Uterus (tissue), 4 donors: ENCODE data around the gene SMIM8. TPM values are rescaled to one million over a fixed set of nuclear protein-coding genes. Genes with fewer than 3 reads are reported as not detected.

ENCODE experiments used
- DNase-seq, 2 donors: peaks; one replicate each; pipeline ENCODE4 v3.0.0-alpha.2; 2019 to 2020
- H3K27ac ChIP-seq, 2 donors: fragments of 200-600 bp; sonication (generic); 1 replicate in 1 of 2; 2 replicates in 1 of 2; pipeline ENCODE4 v1.5.1; 2016 to 2018
- H3K27me3 ChIP-seq, 2 donors: fragments of 200-600 bp; sonication (generic); one replicate each; pipeline ENCODE4 v1.5.1; 2018 to 2019; ENCODE audit warnings: control low read depth in 1 of 2
- H3K36me3 ChIP-seq, 2 donors: fragments of 200-600 bp; sonication (generic); one replicate each; pipeline ENCODE4 v1.5.1; 2019; ENCODE audit warnings: control low read depth in 1 of 2
- H3K4me1 ChIP-seq, 2 donors: fragments of 200-600 bp; sonication (generic); one replicate each; pipeline ENCODE4 v1.5.1; 2018 to 2019; ENCODE audit warnings: control low read depth in 1 of 2
- H3K4me3 ChIP-seq, 2 donors: fragments of 200-600 bp; sonication (generic); 1 replicate in 1 of 2; 2 replicates in 1 of 2; pipeline ENCODE4 v1.5.1; 2018 to 2019; ENCODE audit warnings: mild to moderate bottlenecking in 1 of 2
- H3K9me3 ChIP-seq, 2 donors: fragments of 200-600 bp; sonication (generic); one replicate each; pipeline ENCODE4 v1.5.1; 2019; ENCODE audit warnings: control low read depth in 1 of 2
- POLR2A ChIP-seq, 2 donors: fragments of 450-650 bp; IDR thresholded peaks; one replicate each; pipeline ENCODE4 v1.6.1; 2016; ENCODE audit warnings: antibody characterized with exemption in 2 of 2, mild to moderate bottlenecking in 1 of 2, moderate library complexity in 1 of 2
- intact Hi-C: fragments of 100-400 bp; cut with DNase I; formaldehyde crosslinking; loops from one replicate; pipeline ENCODE4 v1.15.1; 2023; ENCODE audit warnings: low total_unique reads
- total RNA-seq, 4 donors: library from RNA; depleted of rRNA in 3 of 4; stranded (reverse); fragments of >200 nt in 3 of 4; gene quantifications; one replicate each; pipeline versions ENCODE4 v1.1.0 to v1.2.4, GENCODE V29; 2014 to 2023
- TF ChIP-seq, protein P1 (sequence below), 4 experiments: fragments of 200-600 bp in 2 of 4; fragments of 450-650 bp in 2 of 4; sonication (generic) in 2 of 4; IDR thresholded peaks; one replicate each; pipeline ENCODE4 v1.5.1; 2016 to 2019; ENCODE audit warnings: antibody characterized with exemption in 4 of 4, mild to moderate bottlenecking in 2 of 4, moderate library complexity in 1 of 4
- donor health status: DM: yes; HTN: yes; CAD: no.

The SMIM8 gene
- total RNA-seq, 4 donors from 2014 or later = 3.6 to 37.3 (median 15.8) TPM

GRCh38 chr6:87333591-87334181 is 11.3 kb downstream of the SMIM8 start:
- no peak overlapping the region for H3K4me3 ChIP-seq
- H3K4me1 ChIP-seq = no peaks in the 10 kb centered on the region
- H3K27me3 ChIP-seq = no peaks in the 10 kb centered on the region
- no peaks in the 10 kb centered on the region for H3K9me3 ChIP-seq
- H3K36me3 ChIP-seq = no peaks in the 10 kb centered on the region
- DNase-seq = no peak
- H3K27ac ChIP-seq = no peak overlapping the region
- TF ChIP-seq, protein P1, sequence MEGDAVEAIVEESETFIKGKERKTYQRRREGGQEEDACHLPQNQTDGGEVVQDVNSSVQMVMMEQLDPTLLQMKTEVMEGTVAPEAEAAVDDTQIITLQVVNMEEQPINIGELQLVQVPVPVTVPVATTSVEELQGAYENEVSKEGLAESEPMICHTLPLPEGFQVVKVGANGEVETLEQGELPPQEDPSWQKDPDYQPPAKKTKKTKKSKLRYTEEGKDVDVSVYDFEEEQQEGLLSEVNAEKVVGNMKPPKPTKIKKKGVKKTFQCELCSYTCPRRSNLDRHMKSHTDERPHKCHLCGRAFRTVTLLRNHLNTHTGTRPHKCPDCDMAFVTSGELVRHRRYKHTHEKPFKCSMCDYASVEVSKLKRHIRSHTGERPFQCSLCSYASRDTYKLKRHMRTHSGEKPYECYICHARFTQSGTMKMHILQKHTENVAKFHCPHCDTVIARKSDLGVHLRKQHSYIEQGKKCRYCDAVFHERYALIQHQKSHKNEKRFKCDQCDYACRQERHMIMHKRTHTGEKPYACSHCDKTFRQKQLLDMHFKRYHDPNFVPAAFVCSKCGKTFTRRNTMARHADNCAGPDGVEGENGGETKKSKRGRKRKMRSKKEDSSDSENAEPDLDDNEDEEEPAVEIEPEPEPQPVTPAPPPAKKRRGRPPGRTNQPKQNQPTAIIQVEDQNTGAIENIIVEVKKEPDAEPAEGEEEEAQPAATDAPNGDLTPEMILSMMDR (IDR thresholded peaks at IDR 0.05) = no peak
- intact Hi-C loops = no loop called here

- no peaks in the 10 kb centered on the region for H3K4me1 ChIP-seq
- no peaks in the 10 kb centered on the region for H3K9me3 ChIP-seq
- intact Hi-C loops = no loop called here
- no peak overlapping the region for H3K4me3 ChIP-seq
- no peak overlapping the region for H3K27ac ChIP-seq
- DNase-seq = no peak
- TF ChIP-seq, protein P1 (IDR thresholded peaks at IDR 0.05) = no peak
- TF ChIP-seq POLR2A (IDR thresholded peaks at IDR 0.05) = no peak
- no peaks in the 10 kb centered on the region for H3K36me3 ChIP-seq
- H3K27me3 ChIP-seq = no peaks in the 10 kb centered on the region
These were observed 12.3 kb downstream of the SMIM8 start for GRCh38 chr6:87334683-87335082.

DNA sequence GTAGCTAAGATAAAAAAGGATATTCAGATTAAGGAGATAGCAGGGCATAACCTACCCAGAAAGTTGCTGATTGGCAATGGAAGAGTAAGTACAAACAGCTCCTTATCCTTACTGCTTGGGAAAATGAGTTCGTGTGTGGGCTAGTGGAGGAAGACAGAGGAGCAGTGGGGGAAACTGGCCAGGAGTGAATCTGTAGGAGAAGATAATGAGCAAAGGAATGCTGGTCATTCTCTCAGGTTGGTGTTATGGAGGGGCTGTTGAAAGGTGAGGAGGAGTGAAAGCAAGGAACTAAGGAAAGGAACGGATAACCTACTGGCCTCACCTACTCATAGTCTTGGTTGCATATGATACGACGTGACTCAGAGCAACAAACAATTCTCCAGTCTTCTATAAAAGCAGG is 14.0 kb downstream of the SMIM8 start:
- no peak for DNase-seq
- intact Hi-C loops = no loop called here
- no peak overlapping the region for H3K4me3 ChIP-seq
- H3K36me3 ChIP-seq = no peaks in the 10 kb centered on the region
- H3K9me3 ChIP-seq = no peaks in the 10 kb centered on the region
- H3K4me1 ChIP-seq = no peaks in the 10 kb centered on the region
- no peak overlapping the region for H3K27ac ChIP-seq
- TF ChIP-seq, protein P1 (IDR thresholded peaks at IDR 0.05) = no peak
- no peak for TF ChIP-seq POLR2A (IDR thresholded peaks at IDR 0.05)
- no peaks in the 10 kb centered on the region for H3K27me3 ChIP-seq

GRCh38 chr6:87340230-87340629 is 17.8 kb downstream of the SMIM8 start:
- H3K27ac ChIP-seq = no peak overlapping the region
- no peaks in the 10 kb centered on the region for H3K27me3 ChIP-seq
- H3K4me1 ChIP-seq = no peaks in the 10 kb centered on the region
- intact Hi-C loops = no loop called here
- no peak overlapping the region for H3K4me3 ChIP-seq
- no peak for DNase-seq
- TF ChIP-seq, protein P1 (IDR thresholded peaks at IDR 0.05) = no peak
- TF ChIP-seq POLR2A (IDR thresholded peaks at IDR 0.05) = no peak
- no peaks in the 10 kb centered on the region for H3K9me3 ChIP-seq
- no peaks in the 10 kb centered on the region for H3K36me3 ChIP-seq

DNA sequence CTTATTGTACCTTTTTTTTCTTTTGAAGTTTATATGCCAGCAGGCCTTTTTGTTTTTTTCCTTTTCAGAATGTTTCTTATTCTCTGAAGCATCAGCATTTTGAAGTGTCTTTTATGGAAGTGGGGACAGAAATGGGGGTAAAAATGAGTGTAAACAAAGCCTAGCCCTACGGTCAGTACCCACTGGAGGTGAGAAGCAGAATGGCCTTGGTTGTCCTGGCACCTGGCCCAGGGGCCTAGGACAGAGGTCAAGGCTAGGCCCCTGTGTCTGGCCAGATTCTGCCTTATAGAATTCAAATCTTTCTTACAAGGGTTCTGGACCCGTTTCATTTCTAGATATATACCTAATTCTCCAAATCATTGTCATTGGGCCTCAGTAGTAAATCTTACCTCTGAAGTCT is 18.8 kb downstream of the SMIM8 start:
- Histone ChIP-seq H3K4me1 (no peaks in the 10 kb centered on the region), H3K27ac (no peak overlapping the region), H3K4me3 (no peak overlapping the region), H3K36me3 (no peaks in the 10 kb centered on the region), H3K27me3 (no peaks in the 10 kb centered on the region), H3K9me3 (no peaks in the 10 kb centered on the region)
- no peak for TF ChIP-seq POLR2A (IDR thresholded peaks at IDR 0.05)
- TF ChIP-seq, protein P1 (IDR thresholded peaks at IDR 0.05) = no peak
- intact Hi-C loops = no loop called here
- no peak for DNase-seq
